Neural progenitor cell (in vitro differentiated cells): Measurements from ENCODE around the gene INAFM1. TPM values are rescaled to one million over a fixed set of nuclear protein-coding genes. Genes with fewer than 3 reads are reported as not detected.
"Not testable (repeated sequence)": the region's sequence is repeated elsewhere in the genome, so short reads cannot be mapped to it uniquely, and the experiment has no call there.

ENCODE experiments used
- DNase-seq: peaks from one replicate; pipeline ENCODE4 v3.0.0-alpha.2; 2016; ENCODE audit warnings: low spot score
- H2AFZ ChIP-seq: fragments of 200-600 bp; sonication (generic); replicated peaks from 2 replicates; pipeline ENCODE4 v1.6.1; 2016; ENCODE audit warnings: antibody characterized with exemption
- H3F3A ChIP-seq: fragments of 200-600 bp; sonication (generic); 2 replicates; pipeline ENCODE4 v1.6.1; 2016; ENCODE audit warnings: antibody characterized with exemption, low read depth
- H3K27ac ChIP-seq: fragments of 200-600 bp; sonication (generic); 2 replicates; pipeline ENCODE4 v1.5.1; 2016; ENCODE audit warnings: mild to moderate bottlenecking
- H3K27me3 ChIP-seq: fragments of 200-600 bp; sonication (generic); 2 replicates; pipeline ENCODE4 v1.6.1; 2016; ENCODE audit warnings: mild to moderate bottlenecking, moderate library complexity
- H3K36me3 ChIP-seq: fragments of 200-600 bp; sonication (generic); 2 replicates; pipeline ENCODE4 v1.5.1; 2016
- H3K4me1 ChIP-seq: fragments of 200-600 bp; sonication (generic); 2 replicates; pipeline ENCODE4 v1.6.1; 2016; ENCODE audit warnings: mixed run types
- H3K4me2 ChIP-seq: fragments of 200-600 bp; sonication (generic); 2 replicates; pipeline ENCODE4 v1.6.1; 2016
- H3K4me3 ChIP-seq: fragments of 200-600 bp; sonication (generic); 2 replicates; pipeline ENCODE4 v1.5.1; 2016
- H3K79me2 ChIP-seq: fragments of 200-600 bp; sonication (generic); 2 replicates; pipeline ENCODE4 v1.6.1; 2016; ENCODE audit warnings: low read depth
- H3K9ac ChIP-seq: fragments of 200-600 bp; sonication (generic); 2 replicates; pipeline ENCODE4 v1.6.1; 2016
- H3K9me3 ChIP-seq: fragments of 200-600 bp; sonication (generic); 2 replicates; pipeline ENCODE4 v1.5.1; 2016; ENCODE audit warnings: low read depth
- H4K20me1 ChIP-seq: fragments of 200-600 bp; sonication (generic); 2 replicates; pipeline ENCODE4 v1.6.1; 2016; ENCODE audit warnings: low read depth
- H3K27ac Mint-ChIP-seq: 3 replicates; pipeline ENCODE4 v1.8.0; 2021; ENCODE audit warnings: mixed read lengths
- H3K27me3 Mint-ChIP-seq: 2 replicates; pipeline ENCODE4 v1.8.0; 2022; ENCODE audit warnings: low read depth, mild to moderate bottlenecking, inconsistent platforms, moderate library complexity, mixed read lengths; ENCODE audit not compliant: insufficient read depth
- H3K36me3 Mint-ChIP-seq: 3 replicates; pipeline ENCODE4 v1.8.0; 2021; ENCODE audit warnings: mixed read lengths
- H3K4me1 Mint-ChIP-seq: 3 replicates; pipeline ENCODE4 v1.8.0; 2021; ENCODE audit warnings: mixed read lengths
- H3K4me3 Mint-ChIP-seq: 3 replicates; pipeline ENCODE4 v1.8.0; 2021; ENCODE audit warnings: mild to moderate bottlenecking, moderate library complexity, mixed read lengths
- H3K9me3 Mint-ChIP-seq: 3 replicates; pipeline ENCODE4 v1.8.0; 2020; ENCODE audit warnings: mixed read lengths
- CTCF ChIP-seq: fragments of 200-600 bp; sonication (generic); IDR thresholded peaks from 2 replicates; pipeline ENCODE4 v1.5.1; 2017; ENCODE audit warnings: antibody characterized with exemption, mild to moderate bottlenecking
- EZH2 ChIP-seq: fragments of 200-600 bp; sonication (generic); IDR thresholded peaks from 2 replicates; pipeline ENCODE4 v1.6.1; 2017; ENCODE audit warnings: antibody characterized with exemption, mild to moderate bottlenecking, moderate library complexity
- EZH2phosphoT487 ChIP-seq: fragments of 200-600 bp; sonication (generic); IDR thresholded peaks from 2 replicates; pipeline ENCODE4 v1.6.1; 2017; ENCODE audit warnings: antibody characterized with exemption
- total RNA-seq: library from RNA; depleted of rRNA; stranded (reverse); fragments of >200 nt; gene quantifications from 2 replicates; pipeline ENCODE4 v1.2.3, GENCODE V29; 2015; ENCODE audit warnings: low replicate concordance

The INAFM1 gene
- total RNA-seq, 1 donor from 2014 or later = not detected

GRCh38 chr19:47273313-47274070, 1.2 kb upstream of the INAFM1 start:
- Histone ChIP-seq H2AFZ (peak overlapping the region; percentile 28), H3F3A (peaks cover 43% of the 10 kb centered on the region), H4K20me1 (peaks cover 33% of the 10 kb centered on the region), H3K36me3 (no peaks in the 10 kb centered on the region), H3K27me3 (peaks cover 10% of the 10 kb centered on the region), H3K4me2 (peak overlapping the region; percentile 88), H3K27ac (peak overlapping the region; percentile 92), H3K9ac (peak overlapping the region; percentile 3), H3K4me1 (peaks cover 17% of the 10 kb centered on the region), H3K79me2 (no peaks in the 10 kb centered on the region), H3K4me3 (peak overlapping the region; percentile 70), H3K9me3 (no peaks in the 10 kb centered on the region)
- TF ChIP-seq EZH2 (no peak), EZH2phosphoT487 (no peak), CTCF (peak; percentile 20)
- Mint-ChIP-seq H3K27me3 (peaks cover 6% of the 10 kb centered on the region), H3K27ac (peak overlapping the region; percentile 62), H3K36me3 (peaks cover 14% of the 10 kb centered on the region), H3K4me1 (peaks cover 23% of the 10 kb centered on the region), H3K4me3 (peak overlapping the region; percentile 88), H3K9me3 (peaks cover 4% of the 10 kb centered on the region)
- DNase-seq = peak; percentile 96

GRCh38 chr19:47274891-47275761, 441 bp downstream of the INAFM1 start:
- Mint-ChIP-seq H3K4me1 (peaks cover 23% of the 10 kb centered on the region), H3K36me3 (peaks cover 12% of the 10 kb centered on the region), H3K9me3 (peaks cover 4% of the 10 kb centered on the region), H3K27me3 (peaks cover 4% of the 10 kb centered on the region), H3K4me3 (peak overlapping the region; percentile 89), H3K27ac (peak overlapping the region; percentile 66)
- Histone ChIP-seq H3K79me2 (no peaks in the 10 kb centered on the region), H3K9ac (no peak overlapping the region), H3K27me3 (peaks cover 10% of the 10 kb centered on the region), H3K27ac (no peak overlapping the region), H3K4me1 (peaks cover 17% of the 10 kb centered on the region), H3F3A (peaks cover 43% of the 10 kb centered on the region), H2AFZ (no peak overlapping the region), H3K4me2 (peak overlapping the region; percentile 95), H3K36me3 (no peaks in the 10 kb centered on the region), H4K20me1 (peaks cover 33% of the 10 kb centered on the region), H3K4me3 (peak overlapping the region; percentile 66), H3K9me3 (no peaks in the 10 kb centered on the region)
- no peak for TF ChIP-seq CTCF
- TF ChIP-seq EZH2phosphoT487 = no peak
- TF ChIP-seq EZH2 = no peak
- DNase-seq = peak; percentile 72

GRCh38 chr19:47275791-47276461, 1.2 kb downstream of the INAFM1 start:
- H3K9me3 ChIP-seq = no peaks in the 10 kb centered on the region
- no peaks in the 10 kb centered on the region for H3K36me3 ChIP-seq
- Mint-ChIP-seq H3K9me3 (peaks cover 4% of the 10 kb centered on the region), H3K27me3 (peaks cover 4% of the 10 kb centered on the region), H3K36me3 (peaks cover 12% of the 10 kb centered on the region), H3K4me1 (peaks cover 23% of the 10 kb centered on the region), H3K4me3 (peak overlapping the region; percentile 89), H3K27ac (no peak overlapping the region)
- H3K4me1 ChIP-seq = peaks cover 17% of the 10 kb centered on the region
- H3K4me3 ChIP-seq = peak overlapping the region; percentile 66
- peaks cover 10% of the 10 kb centered on the region for H3K27me3 ChIP-seq
- no peak overlapping the region for H3K9ac ChIP-seq
- no peak overlapping the region for H3K27ac ChIP-seq
- H3K79me2 ChIP-seq = no peaks in the 10 kb centered on the region
- H4K20me1 ChIP-seq = peaks cover 33% of the 10 kb centered on the region
- H2AFZ ChIP-seq = no peak overlapping the region
- DNase-seq = no peak
- H3F3A ChIP-seq = peaks cover 41% of the 10 kb centered on the region
- TF ChIP-seq EZH2 (no peak), EZH2phosphoT487 (no peak), CTCF (no peak)
- H3K4me2 ChIP-seq = peak overlapping the region; percentile 95

- not testable (repeated sequence) for H3K9me3 ChIP-seq, H3K9ac ChIP-seq, H3K27me3 Mint-ChIP-seq, H3K4me3 ChIP-seq, DNase-seq, H3K27me3 ChIP-seq, H3K27ac ChIP-seq, H2AFZ ChIP-seq, H3K79me2 ChIP-seq, H3K27ac Mint-ChIP-seq, H3K36me3 Mint-ChIP-seq, H3K9me3 Mint-ChIP-seq, H3K4me2 ChIP-seq, H3K36me3 ChIP-seq
- Histone ChIP-seq H4K20me1 (peaks cover 33% of the 10 kb centered on the region), H3K4me1 (peaks cover 17% of the 10 kb centered on the region), H3F3A (peaks cover 36% of the 10 kb centered on the region)
- Mint-ChIP-seq H3K4me3 (peak overlapping the region; percentile 33), H3K4me1 (peaks cover 20% of the 10 kb centered on the region)
Measured at GRCh38 chr19:47276513-47276912, 1.8 kb downstream of the INAFM1 start.
